Breast epithelium (tissue), 4 donors: Measurements from ENCODE around the gene ICAM2. TPM values are rescaled to one million over a fixed set of nuclear protein-coding genes. Genes with fewer than 3 reads are reported as not detected.
"Not testable (repeated sequence)": the region's sequence is repeated elsewhere in the genome, so short reads cannot be mapped to it uniquely, and the experiment has no call there.

Experiments
- DNase-seq, 2 donors: peaks; one replicate each; pipeline ENCODE4 v3.0.0-alpha.2; 2019; ENCODE audit warnings: low spot score in 2 of 2
- H3K27ac ChIP-seq, 2 donors: fragments of 200-600 bp; sonication (generic) in 1 of 2; one replicate each; pipeline ENCODE4 v1.5.1; 2016 to 2019; ENCODE audit warnings: mild to moderate bottlenecking in 1 of 2
- H3K27me3 ChIP-seq, 2 donors: fragments of 200-600 bp; sonication (generic) in 1 of 2; one replicate each; pipeline versions ENCODE4 v1.5.1 to v1.6.0; 2017 to 2019; ENCODE audit warnings: control low read depth in 1 of 2, mild to moderate bottlenecking in 1 of 2
- H3K36me3 ChIP-seq: fragments of 200-600 bp; one replicate; pipeline ENCODE4 v1.5.1; 2019
- H3K4me1 ChIP-seq, 2 donors: fragments of 200-600 bp; sonication (generic); one replicate each; pipeline ENCODE4 v1.5.1; 2016 to 2019; ENCODE audit warnings: control low read depth in 1 of 2
- H3K4me3 ChIP-seq, 3 donors: fragments of 200-600 bp; sonication (generic); 1 replicate in 2 of 3; 2 replicates in 1 of 3; pipeline ENCODE4 v1.5.1; 2016 to 2019; ENCODE audit warnings: mild to moderate bottlenecking in 3 of 3, moderate library complexity in 2 of 3
- H3K9me3 ChIP-seq, 2 donors: fragments of 200-600 bp; sonication (generic) in 1 of 2; one replicate each; pipeline ENCODE4 v1.5.1; 2016 to 2019; ENCODE audit warnings: control low read depth in 1 of 2
- CTCF ChIP-seq, 3 donors: fragments of 450-650 bp; IDR thresholded peaks; one replicate each; pipeline ENCODE4 v1.5.1; 2016 to 2017; ENCODE audit warnings: antibody characterized with exemption in 3 of 3, mild to moderate bottlenecking in 3 of 3, moderate library complexity in 3 of 3
- POLR2A ChIP-seq: fragments of 450-650 bp; IDR thresholded peaks from one replicate; pipeline ENCODE4 v1.6.1; 2016; ENCODE audit warnings: antibody characterized with exemption, mild to moderate bottlenecking, moderate library complexity
- POLR2AphosphoS5 ChIP-seq, 3 donors: sonication (generic); formaldehyde crosslinking; IDR thresholded peaks; one replicate each; pipeline ENCODE4 v1.6.1; 2017; ENCODE audit warnings: antibody characterized with exemption in 3 of 3
- intact Hi-C: fragments of 100-400 bp; cut with DNase I; formaldehyde crosslinking; loops from one replicate; pipeline ENCODE4 v1.15.1; 2023; ENCODE audit warnings: low total_unique reads
- total RNA-seq, 3 donors: library from RNA; depleted of rRNA; stranded (reverse); fragments of >200 nt; gene quantifications; one replicate each; pipeline ENCODE4 v1.1.0, GENCODE V29; 2016

Gene ICAM2
- total RNA-seq, 3 donors from 2014 or later: 26.1 to 106 (median 32.2) TPM

- intact Hi-C loops: no loop called here
These were observed 5.0 kb downstream of the ICAM2 start for GRCh38 chr17:64015447-64015846.

GRCh38 chr17:64009571-64010402, 10.6 kb downstream of the ICAM2 start:
- Histone ChIP-seq H3K4me3 (no peak overlapping the region), H3K27ac (no peak overlapping the region), H3K4me1 (no peaks in the 10 kb centered on the region), H3K9me3 (no peaks in the 10 kb centered on the region), H3K36me3 (no peaks in the 10 kb centered on the region), H3K27me3 (no peaks in the 10 kb centered on the region)
- TF ChIP-seq CTCF (IDR thresholded peaks at IDR 0.05): no peak
- TF ChIP-seq POLR2AphosphoS5 (IDR thresholded peaks at IDR 0.05): no peak
- no peak for TF ChIP-seq POLR2A
- DNase-seq: no peak
- intact Hi-C loops: loop anchor here (1.0 to 5.0 kb wide), 2 partner anchors 37 to 492 kb away; partner anchors contain the start of gene SCN4A

More at GRCh38 chr17:64015447-64015846, 5.0 kb downstream of the ICAM2 start:
- TF ChIP-seq CTCF (IDR thresholded peaks at IDR 0.05) (no peak), POLR2AphosphoS5 (IDR thresholded peaks at IDR 0.05) (no peak), POLR2A (no peak)
- H3K4me1 ChIP-seq: no peaks in the 10 kb centered on the region
- no peak for DNase-seq
- no peak overlapping the region for H3K27ac ChIP-seq
- no peaks in the 10 kb centered on the region for H3K36me3 ChIP-seq
- H3K4me3 ChIP-seq: no peak overlapping the region
- H3K27me3 ChIP-seq: no peaks in the 10 kb centered on the region
- H3K9me3 ChIP-seq: no peaks in the 10 kb centered on the region

GRCh38 chr17:64008830-64009229, 11.6 kb downstream of the ICAM2 start:
- Histone ChIP-seq H3K36me3 (no peaks in the 10 kb centered on the region), H3K27ac (peak overlapping the region in 1 of 2 donors; percentile 39), H3K4me1 (no peaks in the 10 kb centered on the region), H3K9me3 (no peaks in the 10 kb centered on the region), H3K27me3 (no peaks in the 10 kb centered on the region), H3K4me3 (no peak overlapping the region)
- DNase-seq: no peak
- TF ChIP-seq POLR2AphosphoS5 (IDR thresholded peaks at IDR 0.05) (no peak), POLR2A (no peak), CTCF (IDR thresholded peaks at IDR 0.05) (no peak)
- intact Hi-C loops: loop anchor here (1.0 kb wide), 2 partner anchors 15 to 37 kb away; partner anchors contain the start of gene SCN4A

GRCh38 chr17:64008346-64008745, 12.1 kb downstream of the ICAM2 start:
- H3K27ac ChIP-seq: peak overlapping the region in 1 of 2 donors; percentile 72
- no peaks in the 10 kb centered on the region for H3K4me1 ChIP-seq
- TF ChIP-seq POLR2AphosphoS5 (IDR thresholded peaks at IDR 0.05): no peak
- TF ChIP-seq CTCF (IDR thresholded peaks at IDR 0.05): no peak
- TF ChIP-seq POLR2A: no peak

GRCh38 chr17:64007838-64008282, 12.6 kb downstream of the ICAM2 start:
- H3K9me3 ChIP-seq: no peaks in the 10 kb centered on the region
- DNase-seq: no peak
- peak overlapping the region in 1 of 2 donors; percentile 72 for H3K27ac ChIP-seq
- no peaks in the 10 kb centered on the region for H3K27me3 ChIP-seq
- no peaks in the 10 kb centered on the region for H3K4me1 ChIP-seq
- H3K36me3 ChIP-seq: no peaks in the 10 kb centered on the region
- no peak for TF ChIP-seq POLR2A
- TF ChIP-seq POLR2AphosphoS5 (IDR thresholded peaks at IDR 0.05): peak in 1 of 3 donors; percentile 18
- TF ChIP-seq CTCF (IDR thresholded peaks at IDR 0.05): no peak
- intact Hi-C loops: loop anchor here (1.0 kb wide), 1 partner anchor 16 kb away; no protein-coding TSS in a partner anchor
- H3K4me3 ChIP-seq: no peak overlapping the region

More at GRCh38 chr17:64008346-64008745, 12.1 kb downstream of the ICAM2 start:
- H3K36me3 ChIP-seq: no peaks in the 10 kb centered on the region
- no peak overlapping the region for H3K4me3 ChIP-seq
- no peak for DNase-seq
- H3K9me3 ChIP-seq: no peaks in the 10 kb centered on the region
- intact Hi-C loops: loop anchor here (1.0 kb wide), 1 partner anchor 16 kb away; no protein-coding TSS in a partner anchor
- H3K27me3 ChIP-seq: no peaks in the 10 kb centered on the region

- intact Hi-C loops, H3K9me3 ChIP-seq, H3K4me1 ChIP-seq, H3K4me3 ChIP-seq, H3K36me3 ChIP-seq, H3K27me3 ChIP-seq, DNase-seq: not testable (repeated sequence)
- peak overlapping the region in 1 of 2 donors; percentile 72 for H3K27ac ChIP-seq
These were observed 13.2 kb downstream of the ICAM2 start for GRCh38 chr17:64007089-64007837.
